K562 treated with DMSO at 1 percent for 24 hours (cell line): ENCODE results near the gene TCF20. TPM values are rescaled to one million over a fixed set of nuclear protein-coding genes. Genes with fewer than 3 reads are reported as not detected.

Source experiments
- total RNA-seq: library from RNA; unstranded; fragments of 300-600 nt; gene quantifications from 2 replicates; pipeline ENCODE4 v1.2.3, GENCODE V29; 2022; ENCODE audit warnings: low read depth; ENCODE audit not compliant: insufficient read depth

TCF20 gene
- 14.3 and 14.8 TPM in 2 replicates for total RNA-seq

DNA sequence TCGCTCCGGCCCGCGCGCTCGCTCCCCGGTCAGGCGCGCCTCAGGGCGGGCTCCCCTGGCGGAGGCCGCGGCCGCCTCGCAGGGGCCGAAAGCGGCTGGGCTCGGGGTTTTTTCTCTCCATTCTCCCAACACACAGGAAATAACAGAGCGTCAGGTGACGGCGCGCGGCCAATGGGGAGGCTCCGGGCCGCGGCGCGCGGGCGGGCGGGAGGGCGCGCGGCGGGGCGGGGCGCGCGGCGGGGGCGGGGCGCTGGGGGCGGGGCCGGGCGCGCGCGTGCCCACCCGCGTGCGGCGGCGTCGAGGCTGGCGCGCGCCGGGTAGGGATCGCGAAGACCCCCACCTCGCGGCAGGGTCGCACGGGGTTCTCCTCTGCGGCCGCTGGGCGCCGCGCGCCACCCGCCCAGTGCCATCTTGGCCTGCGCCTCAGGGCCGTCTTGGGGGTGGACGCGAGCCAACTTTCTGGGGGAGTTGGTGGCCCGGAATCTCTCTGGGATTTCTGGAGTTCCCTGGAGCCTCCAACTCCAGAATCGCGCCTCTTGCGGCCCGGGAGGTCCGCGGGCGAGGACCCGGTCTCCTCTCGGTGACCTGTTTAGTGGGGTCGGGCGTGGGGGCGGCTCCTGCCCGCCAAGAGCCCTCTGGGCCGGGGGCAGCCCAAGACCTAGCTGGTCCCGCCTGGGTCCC is at the start of gene TCF20:
Gene TCF20 (minus strand): TSS at position 144 of the 681 bp plus-strand sequence. CDS start 55,348 bp downstream, outside the sequence.

Other genes starting within 250 kb of the TCF20 start
- 41.7 and 49.3 TPM in 2 replicates for gene NAGA, start 199.8 kb downstream of the TCF20 start, total RNA-seq
- 0.24 TPM in 1 of 2 replicates, not detected in the other for gene PHETA2, start 196.4 kb downstream of the TCF20 start, total RNA-seq
- 55.2 and 74.5 TPM in 2 replicates for gene SMDT1, start 191.0 kb downstream of the TCF20 start, total RNA-seq
- gene NDUFA6, start 179.9 kb downstream of the TCF20 start, total RNA-seq = 57.2 and 67.3 TPM in 2 replicates
- 0.28 and 0.87 TPM in 2 replicates for gene CYP2D6, start 139.8 kb downstream of the TCF20 start, total RNA-seq
- gene NFAM1, start 161.8 kb upstream of the TCF20 start, total RNA-seq = 0.10 and 0.12 TPM in 2 replicates
- gene RRP7A, start 249.1 kb upstream of the TCF20 start, total RNA-seq = 20.1 and 23.3 TPM in 2 replicates